ENCODE results near the gene AREG.

AREG gene

DNA sequence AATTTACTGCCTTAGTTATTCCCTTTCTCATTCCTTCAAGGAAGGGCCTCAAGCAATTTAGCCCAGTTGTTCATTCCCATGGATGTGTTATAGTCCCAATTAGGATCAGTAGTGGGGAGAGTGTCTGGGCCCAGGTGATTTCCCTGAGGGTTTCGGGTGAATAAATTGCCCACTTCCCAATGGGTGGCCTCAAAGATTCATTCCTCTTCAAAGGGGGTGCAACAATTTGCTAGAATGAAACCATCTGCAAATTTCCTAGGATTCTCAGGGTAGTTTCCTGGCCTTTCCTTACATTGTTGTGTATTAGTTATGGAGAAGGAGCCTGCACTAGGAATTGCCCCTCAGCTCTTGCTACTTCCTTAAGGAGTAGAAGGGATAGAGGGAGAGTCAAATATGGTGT is 6.3 kb upstream of the AREG start:
- H3K27ac ChIP-seq (ENCODE audit: low read depth, low read length), result no peak overlapping the region
- no peaks in the 10 kb centered on the region for H3K36me3 ChIP-seq (ENCODE audit: control insufficient read depth, insufficient read depth, low read length)
- H3K9ac ChIP-seq (ENCODE audit: low read length), result no peak overlapping the region
- no peaks in the 10 kb centered on the region for H3K27me3 ChIP-seq (ENCODE audit: control insufficient read depth, insufficient read depth, low read length)
- H3K4me3 ChIP-seq (ENCODE audit: low read length), result no peak overlapping the region
- H3K4me1 ChIP-seq (ENCODE audit: control insufficient read depth, insufficient read depth, low read length), result no peaks in the 10 kb centered on the region

DNA sequence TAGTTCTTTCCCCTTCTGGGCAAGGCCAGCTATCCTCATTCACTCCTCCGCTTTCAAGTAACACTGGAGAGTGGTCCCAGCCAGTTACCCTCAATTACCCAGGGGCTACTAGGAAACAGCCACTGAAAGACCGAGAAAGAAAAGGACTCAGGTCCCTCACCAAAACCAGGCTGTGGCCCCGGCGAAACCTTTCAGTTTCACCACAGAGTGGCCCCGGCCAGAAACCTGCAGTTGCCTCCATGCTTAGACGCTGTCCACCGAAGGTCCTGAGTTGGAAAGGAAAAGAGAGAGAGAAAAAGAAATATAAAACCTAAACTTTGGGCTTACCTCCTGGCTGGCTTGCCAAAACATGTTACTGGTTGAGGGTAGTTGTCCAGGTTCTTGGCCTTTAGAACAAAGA is 5.0 kb upstream of the AREG start:
- Histone ChIP-seq H3K4me1 (ENCODE audit: control insufficient read depth, insufficient read depth, low read length) (no peaks in the 10 kb centered on the region), H3K4me3 (ENCODE audit: low read length) (no peak overlapping the region), H3K27ac (ENCODE audit: low read depth, low read length) (no peak overlapping the region), H3K27me3 (ENCODE audit: control insufficient read depth, insufficient read depth, low read length) (no peaks in the 10 kb centered on the region), H3K9ac (ENCODE audit: low read length) (no peak overlapping the region), H3K36me3 (ENCODE audit: control insufficient read depth, insufficient read depth, low read length) (no peaks in the 10 kb centered on the region)

DNA sequence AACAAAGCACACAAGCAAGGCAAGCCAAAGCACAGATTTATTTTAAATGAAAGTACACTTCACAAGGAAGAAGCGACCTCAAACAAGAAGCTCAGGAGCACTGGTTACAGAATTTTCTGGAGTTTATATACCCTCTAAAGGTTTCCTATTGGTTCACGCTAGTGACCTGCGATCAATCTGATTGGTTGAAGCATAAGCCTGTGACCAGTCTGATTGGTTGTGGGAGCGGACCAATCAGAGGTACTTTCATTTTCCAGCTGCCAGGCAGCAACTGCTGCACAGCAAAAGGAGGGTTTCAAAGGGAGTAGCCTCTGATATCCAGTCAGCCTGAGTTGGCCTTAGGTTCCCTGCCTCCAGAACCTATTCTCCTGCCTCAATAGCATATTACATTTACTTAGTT is 4.6 kb upstream of the AREG start:
- no peaks in the 10 kb centered on the region for H3K27me3 ChIP-seq (ENCODE audit: control insufficient read depth, insufficient read depth, low read length)
- H3K9ac ChIP-seq (ENCODE audit: low read length), result no peak overlapping the region
- no peak overlapping the region for H3K27ac ChIP-seq (ENCODE audit: low read depth, low read length)
- no peak overlapping the region for H3K4me3 ChIP-seq (ENCODE audit: low read length)
- H3K36me3 ChIP-seq (ENCODE audit: control insufficient read depth, insufficient read depth, low read length), result no peaks in the 10 kb centered on the region
- no peaks in the 10 kb centered on the region for H3K4me1 ChIP-seq (ENCODE audit: control insufficient read depth, insufficient read depth, low read length)

DNA sequence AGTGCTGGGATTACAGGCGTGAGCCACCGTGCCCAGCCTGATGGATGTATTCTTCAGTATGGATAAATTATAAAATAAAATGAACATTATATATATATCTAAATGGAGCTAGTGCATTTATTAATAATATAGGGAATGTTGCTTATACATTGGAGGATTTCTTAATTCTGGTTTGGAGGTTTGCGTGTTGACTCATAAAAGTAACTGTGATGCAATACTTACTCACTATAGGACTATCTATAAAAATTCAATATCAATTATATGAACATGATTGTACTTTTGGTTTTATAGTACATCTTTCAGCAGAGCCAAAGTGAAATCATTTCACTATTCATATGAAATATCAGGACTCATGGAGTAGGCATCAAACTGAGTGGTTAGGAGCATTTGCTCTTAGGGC is 3.2 kb upstream of the AREG start:
- Histone ChIP-seq H3K4me1 (ENCODE audit: control insufficient read depth, insufficient read depth, low read length) (no peaks in the 10 kb centered on the region), H3K4me3 (ENCODE audit: low read length) (no peak overlapping the region), H3K27ac (ENCODE audit: low read depth, low read length) (no peak overlapping the region), H3K9ac (ENCODE audit: low read length) (no peak overlapping the region), H3K36me3 (ENCODE audit: control insufficient read depth, insufficient read depth, low read length) (no peaks in the 10 kb centered on the region), H3K27me3 (ENCODE audit: control insufficient read depth, insufficient read depth, low read length) (no peaks in the 10 kb centered on the region)

DNA sequence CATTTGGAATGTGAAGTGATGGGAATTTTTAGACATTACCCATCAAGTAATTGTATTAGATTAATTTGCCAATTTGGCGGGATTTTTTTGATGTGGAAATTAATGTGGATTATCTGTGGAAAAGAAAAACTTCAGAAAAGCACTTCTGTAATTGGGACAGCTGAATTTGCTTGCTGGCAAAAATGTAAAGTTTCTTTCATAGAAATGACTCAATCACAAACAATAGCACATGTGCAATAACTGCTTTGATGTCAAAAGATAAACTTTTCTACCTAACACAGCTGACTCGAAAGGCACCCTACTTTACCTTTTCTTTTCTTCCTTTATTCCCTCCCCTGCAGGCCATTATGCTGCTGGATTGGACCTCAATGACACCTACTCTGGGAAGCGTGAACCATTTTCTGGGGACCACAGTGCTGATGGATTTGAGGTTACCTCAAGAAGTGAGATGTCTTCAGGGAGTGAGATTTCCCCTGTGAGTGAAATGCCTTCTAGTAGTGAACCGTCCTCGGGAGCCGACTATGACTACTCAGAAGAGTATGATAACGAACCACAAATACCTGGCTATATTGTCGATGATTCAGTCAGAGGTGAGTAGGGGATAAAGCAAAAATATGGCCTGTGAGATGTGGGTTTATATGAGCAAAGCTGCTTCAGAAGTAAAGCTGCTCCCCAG is 1.4 kb downstream of the AREG start:
- Histone ChIP-seq H3K27ac (ENCODE audit: low read depth, low read length) (no peak overlapping the region), H3K9ac (ENCODE audit: low read length) (no peak overlapping the region), H3K27me3 (ENCODE audit: control insufficient read depth, insufficient read depth, low read length) (no peaks in the 10 kb centered on the region), H3K36me3 (ENCODE audit: control insufficient read depth, insufficient read depth, low read length) (no peaks in the 10 kb centered on the region), H3K4me1 (ENCODE audit: control insufficient read depth, insufficient read depth, low read length) (no peaks in the 10 kb centered on the region), H3K4me3 (ENCODE audit: low read length) (no peak overlapping the region)

DNA sequence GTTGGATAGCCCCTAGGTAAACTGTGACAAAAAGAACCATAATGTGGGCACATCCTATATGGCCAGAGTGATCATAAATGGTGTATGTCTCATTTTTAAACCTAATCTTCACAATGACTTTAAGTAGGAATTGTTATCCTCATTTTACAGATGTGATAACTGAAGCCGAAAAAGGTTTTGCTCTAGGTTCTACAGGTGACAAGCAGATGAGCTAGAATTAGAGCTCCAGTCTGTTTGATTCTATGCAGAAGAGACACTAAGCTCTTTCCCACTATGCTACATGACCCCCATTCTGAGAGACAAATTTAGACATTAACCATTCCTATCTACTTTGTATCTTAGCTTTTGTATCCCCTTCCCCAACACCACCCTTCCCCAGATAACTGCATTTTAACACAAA is 2.0 kb downstream of the AREG start:
- H3K4me1 ChIP-seq (ENCODE audit: control insufficient read depth, insufficient read depth, low read length), result no peaks in the 10 kb centered on the region
- H3K9ac ChIP-seq (ENCODE audit: low read length), result no peak overlapping the region
- H3K36me3 ChIP-seq (ENCODE audit: control insufficient read depth, insufficient read depth, low read length), result no peaks in the 10 kb centered on the region
- H3K27me3 ChIP-seq (ENCODE audit: control insufficient read depth, insufficient read depth, low read length), result no peaks in the 10 kb centered on the region
- H3K27ac ChIP-seq (ENCODE audit: low read depth, low read length), result no peak overlapping the region
- no peak overlapping the region for H3K4me3 ChIP-seq (ENCODE audit: low read length)

DNA sequence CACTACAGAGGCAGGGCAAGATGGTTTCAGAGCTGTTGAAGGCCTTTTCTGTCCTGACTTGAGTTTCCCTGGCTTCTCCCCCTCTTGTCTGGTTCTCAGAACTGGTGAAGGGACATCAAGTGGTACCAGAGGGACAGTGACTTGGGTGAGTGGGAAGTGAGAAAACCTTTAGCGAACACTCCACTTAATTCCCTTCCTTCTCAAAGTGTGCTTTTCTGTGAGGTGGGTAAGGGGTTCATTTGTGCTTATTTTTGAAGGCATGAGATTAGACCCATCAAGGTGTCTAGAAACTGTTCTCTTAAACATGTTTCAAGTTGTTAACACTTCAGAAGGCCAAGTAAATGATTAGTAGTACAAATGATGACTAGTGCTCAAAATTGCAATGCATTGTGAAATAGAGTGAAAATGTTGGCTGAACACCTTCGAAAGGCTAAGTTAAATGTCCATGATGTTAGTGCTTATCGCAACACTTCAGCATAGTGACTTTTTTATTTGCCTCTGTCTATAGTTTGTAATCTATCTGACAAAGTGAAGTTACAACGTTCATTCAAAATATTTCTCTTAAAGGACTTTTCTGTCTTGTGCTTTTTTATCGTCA is 2.8 kb downstream of the AREG start:
- Histone ChIP-seq H3K27ac (ENCODE audit: low read depth, low read length) (no peak overlapping the region), H3K9ac (ENCODE audit: low read length) (no peak overlapping the region), H3K27me3 (ENCODE audit: control insufficient read depth, insufficient read depth, low read length) (no peaks in the 10 kb centered on the region), H3K4me3 (ENCODE audit: low read length) (no peak overlapping the region), H3K4me1 (ENCODE audit: control insufficient read depth, insufficient read depth, low read length) (no peaks in the 10 kb centered on the region), H3K36me3 (ENCODE audit: control insufficient read depth, insufficient read depth, low read length) (no peaks in the 10 kb centered on the region)

DNA sequence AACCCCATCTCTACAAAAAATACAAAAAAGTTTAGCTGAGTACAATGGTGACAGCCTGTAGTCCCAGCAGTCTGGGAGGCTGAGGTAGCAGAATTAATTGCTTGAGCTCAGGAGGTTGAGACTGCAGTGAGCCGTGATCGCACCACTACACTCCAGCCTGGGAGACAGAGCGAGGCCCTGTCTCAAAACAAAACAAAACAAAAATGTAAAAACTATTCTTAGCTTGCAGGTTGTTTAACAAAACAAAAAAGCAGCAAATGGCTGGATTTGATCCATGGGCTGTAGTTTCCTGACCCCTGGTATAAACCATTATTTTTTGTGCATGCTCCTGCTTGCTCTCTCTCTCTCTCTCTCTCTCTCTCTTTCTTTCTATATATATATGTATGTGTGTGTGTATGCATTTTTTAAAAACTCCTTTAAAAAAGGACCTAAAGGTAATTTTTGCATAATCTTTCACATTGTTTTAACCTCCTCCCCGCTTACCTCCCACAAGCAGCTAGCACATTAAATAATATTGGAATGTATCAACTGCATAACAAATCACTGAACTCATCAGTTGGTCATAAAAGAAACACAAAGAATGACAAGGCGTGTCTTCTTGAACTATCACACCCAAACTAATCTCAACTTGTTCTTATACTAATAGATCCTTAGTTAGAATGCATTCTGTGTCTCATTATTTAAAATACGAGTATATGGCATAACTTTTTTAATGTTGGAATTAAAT is 4.8 kb downstream of the AREG start:
- Histone ChIP-seq H3K36me3 (ENCODE audit: control insufficient read depth, insufficient read depth, low read length) (no peaks in the 10 kb centered on the region), H3K27ac (ENCODE audit: low read depth, low read length) (no peak overlapping the region), H3K4me3 (ENCODE audit: low read length) (no peak overlapping the region), H3K4me1 (ENCODE audit: control insufficient read depth, insufficient read depth, low read length) (no peaks in the 10 kb centered on the region), H3K9ac (ENCODE audit: low read length) (no peak overlapping the region), H3K27me3 (ENCODE audit: control insufficient read depth, insufficient read depth, low read length) (no peaks in the 10 kb centered on the region)

DNA sequence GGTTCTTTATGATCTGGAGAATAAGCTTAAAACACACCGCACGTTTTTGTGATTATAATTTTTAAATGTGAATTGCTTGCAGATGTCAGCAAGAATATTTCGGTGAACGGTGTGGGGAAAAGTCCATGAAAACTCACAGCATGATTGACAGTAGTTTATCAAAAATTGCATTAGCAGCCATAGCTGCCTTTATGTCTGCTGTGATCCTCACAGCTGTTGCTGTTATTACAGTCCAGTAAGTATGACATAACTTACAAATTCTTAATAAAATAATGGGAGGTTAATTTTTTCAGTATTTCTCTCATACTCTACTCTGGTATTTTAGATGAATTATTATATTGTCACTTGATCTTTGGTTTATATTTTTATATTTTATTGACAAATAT is 5.4 kb downstream of the AREG start:
- Histone ChIP-seq H3K36me3 (ENCODE audit: control insufficient read depth, insufficient read depth, low read length) (no peaks in the 10 kb centered on the region), H3K27me3 (ENCODE audit: control insufficient read depth, insufficient read depth, low read length) (no peaks in the 10 kb centered on the region), H3K4me3 (ENCODE audit: low read length) (no peak overlapping the region), H3K27ac (ENCODE audit: low read depth, low read length) (no peak overlapping the region), H3K4me1 (ENCODE audit: control insufficient read depth, insufficient read depth, low read length) (no peaks in the 10 kb centered on the region), H3K9ac (ENCODE audit: low read length) (no peak overlapping the region)

DNA sequence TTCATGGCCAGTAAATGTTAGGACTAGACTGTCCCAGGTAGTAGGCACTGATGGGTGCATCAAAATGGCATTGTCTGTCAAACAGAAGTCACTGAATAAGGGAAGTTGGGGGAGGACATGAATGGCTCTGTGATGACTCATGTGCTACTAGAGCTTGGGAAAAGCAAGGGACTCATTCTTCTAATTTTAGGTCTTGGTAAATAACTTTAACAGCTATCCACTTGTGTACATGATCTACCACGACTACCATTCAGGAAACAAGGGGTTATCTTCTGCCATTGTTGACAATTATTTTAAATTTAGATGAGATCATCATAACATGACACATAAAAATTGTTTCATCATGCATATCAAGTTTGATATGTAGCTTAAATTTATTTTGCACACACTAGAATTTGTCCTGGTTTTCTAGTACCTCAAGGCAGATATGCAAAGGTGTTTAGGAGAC is 6.3 kb downstream of the AREG start:
- Histone ChIP-seq H3K27me3 (ENCODE audit: control insufficient read depth, insufficient read depth, low read length) (no peaks in the 10 kb centered on the region), H3K4me1 (ENCODE audit: control insufficient read depth, insufficient read depth, low read length) (no peaks in the 10 kb centered on the region), H3K4me3 (ENCODE audit: low read length) (no peak overlapping the region), H3K36me3 (ENCODE audit: control insufficient read depth, insufficient read depth, low read length) (no peaks in the 10 kb centered on the region), H3K9ac (ENCODE audit: low read length) (no peak overlapping the region), H3K27ac (ENCODE audit: low read depth, low read length) (no peak overlapping the region)

DNA sequence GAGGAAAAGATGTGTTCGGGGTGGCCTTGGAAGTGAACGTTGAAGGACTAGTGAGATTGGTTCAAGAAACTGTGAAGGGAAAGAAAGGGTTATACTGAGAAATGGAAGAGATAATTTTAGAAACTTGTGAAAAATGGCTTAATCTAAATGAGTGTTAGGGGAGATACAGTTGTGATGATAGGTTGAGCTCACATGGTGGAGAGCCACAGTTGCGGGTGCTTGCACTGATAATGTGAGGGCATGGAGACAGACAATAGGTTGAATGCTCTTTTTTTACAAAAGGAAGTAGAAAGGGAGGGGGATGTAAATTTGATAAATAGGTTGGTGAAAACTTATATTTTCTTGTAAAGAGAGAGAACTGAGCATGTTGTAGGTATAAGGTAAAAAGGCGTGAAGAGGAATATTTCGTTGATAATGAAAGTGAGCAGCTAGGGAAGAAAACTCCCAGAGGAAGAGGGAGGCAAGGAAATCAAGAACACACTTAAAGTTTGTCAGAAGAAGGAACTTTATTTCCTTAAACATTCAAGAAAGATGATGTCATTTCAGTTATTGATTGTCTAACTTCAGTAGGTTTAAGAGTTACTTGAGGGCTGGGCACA is 8.2 kb downstream of the AREG start:
- Histone ChIP-seq H3K4me3 (ENCODE audit: low read length) (no peak overlapping the region), H3K36me3 (ENCODE audit: control insufficient read depth, insufficient read depth, low read length) (no peaks in the 10 kb centered on the region), H3K27ac (ENCODE audit: low read depth, low read length) (no peak overlapping the region), H3K27me3 (ENCODE audit: control insufficient read depth, insufficient read depth, low read length) (no peaks in the 10 kb centered on the region), H3K4me1 (ENCODE audit: control insufficient read depth, insufficient read depth, low read length) (no peaks in the 10 kb centered on the region), H3K9ac (ENCODE audit: low read length) (no peak overlapping the region)

DNA sequence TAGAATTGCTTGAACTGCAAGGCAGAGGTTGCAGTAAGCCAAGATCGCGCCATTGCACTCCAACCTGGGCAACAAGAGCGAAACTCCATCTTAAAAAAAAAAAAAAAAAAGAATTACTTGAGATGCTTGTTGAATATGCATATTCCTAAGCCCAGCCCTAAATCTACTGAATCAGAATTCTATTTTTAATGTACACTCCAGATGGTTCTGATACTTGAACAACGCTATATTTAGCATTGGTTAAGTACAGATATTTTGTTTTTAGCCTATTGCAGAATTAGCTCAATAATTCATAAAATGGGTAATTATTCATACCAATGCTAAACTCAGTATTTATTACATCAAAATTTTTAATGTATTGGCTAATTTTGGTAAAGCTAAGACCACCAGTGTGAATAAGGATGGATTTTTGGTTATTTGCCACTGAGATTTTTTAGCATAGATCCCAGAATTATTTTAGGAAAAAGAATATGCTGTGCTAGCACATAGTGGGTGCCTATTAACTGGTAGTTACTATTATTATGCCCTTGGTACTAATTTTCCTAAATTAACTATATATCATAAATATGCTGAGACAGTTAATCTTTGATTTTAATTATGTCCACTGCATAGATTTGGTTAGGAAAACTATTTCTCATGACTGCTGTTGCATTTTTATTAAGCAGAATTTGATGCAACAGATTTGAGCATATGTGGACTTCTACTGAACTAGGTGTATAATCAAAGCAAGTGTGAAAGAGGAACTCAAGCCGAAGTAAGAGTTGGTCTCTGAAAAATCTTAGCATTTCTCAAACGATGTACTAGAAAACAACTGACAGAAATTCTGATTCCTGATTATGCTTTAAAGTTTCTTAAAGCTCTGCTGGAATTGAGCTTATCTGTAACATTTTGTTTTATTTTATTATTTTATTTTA is 9.2 kb downstream of the AREG start:
- H3K4me3 ChIP-seq (ENCODE audit: low read length), result no peak overlapping the region
- no peaks in the 10 kb centered on the region for H3K4me1 ChIP-seq (ENCODE audit: control insufficient read depth, insufficient read depth, low read length)
- H3K27ac ChIP-seq (ENCODE audit: low read depth, low read length), result no peak overlapping the region
- H3K36me3 ChIP-seq (ENCODE audit: control insufficient read depth, insufficient read depth, low read length), result no peaks in the 10 kb centered on the region
- H3K9ac ChIP-seq (ENCODE audit: low read length), result no peak overlapping the region
- H3K27me3 ChIP-seq (ENCODE audit: control insufficient read depth, insufficient read depth, low read length), result no peaks in the 10 kb centered on the region

Measured in rectal smooth muscle tissue (tissue), 1 donor.